Kidney epithelial cell (primary cell): ENCODE measurements around the gene DNAJC15. TPM values are rescaled to one million over a fixed set of nuclear protein-coding genes. Genes with fewer than 3 reads are reported as not detected.

Source experiments
- DNase-seq: peaks from one replicate; pipeline ENCODE4 v3.0.0-alpha.2; 2010; ENCODE audit warnings: low read depth
- H3K27me3 ChIP-seq: 2 replicates; pipeline ENCODE4 v1.6.0; 2011; ENCODE audit warnings: low read length; ENCODE audit not compliant: control insufficient read depth, insufficient read depth
- H3K36me3 ChIP-seq: 2 replicates; pipeline ENCODE4 v1.5.1; 2011; ENCODE audit warnings: low read length; ENCODE audit not compliant: control insufficient read depth, insufficient read depth
- H3K4me3 ChIP-seq: 2 replicates; pipeline ENCODE4 v1.5.1; 2011; ENCODE audit warnings: low read depth, mild to moderate bottlenecking, control low read depth, low read length
- total RNA-seq: library from RNA; depleted of rRNA; stranded (reverse); fragments of >200 nt; gene quantifications from 2 replicates; pipeline ENCODE4 v1.2.3, GENCODE V29; 2015
- TF ChIP-seq, protein P1 (sequence below): IDR thresholded peaks from 2 replicates; pipeline ENCODE4 v1.5.1; 2011; ENCODE audit warnings: mild to moderate bottlenecking, moderate library complexity, low read length, control low read depth, inconsistent platforms; ENCODE audit not compliant: insufficient read depth, poor library complexity, severe bottlenecking

Gene DNAJC15
- total RNA-seq, 1 donor from 2014 or later = 16.0 TPM

DNA sequence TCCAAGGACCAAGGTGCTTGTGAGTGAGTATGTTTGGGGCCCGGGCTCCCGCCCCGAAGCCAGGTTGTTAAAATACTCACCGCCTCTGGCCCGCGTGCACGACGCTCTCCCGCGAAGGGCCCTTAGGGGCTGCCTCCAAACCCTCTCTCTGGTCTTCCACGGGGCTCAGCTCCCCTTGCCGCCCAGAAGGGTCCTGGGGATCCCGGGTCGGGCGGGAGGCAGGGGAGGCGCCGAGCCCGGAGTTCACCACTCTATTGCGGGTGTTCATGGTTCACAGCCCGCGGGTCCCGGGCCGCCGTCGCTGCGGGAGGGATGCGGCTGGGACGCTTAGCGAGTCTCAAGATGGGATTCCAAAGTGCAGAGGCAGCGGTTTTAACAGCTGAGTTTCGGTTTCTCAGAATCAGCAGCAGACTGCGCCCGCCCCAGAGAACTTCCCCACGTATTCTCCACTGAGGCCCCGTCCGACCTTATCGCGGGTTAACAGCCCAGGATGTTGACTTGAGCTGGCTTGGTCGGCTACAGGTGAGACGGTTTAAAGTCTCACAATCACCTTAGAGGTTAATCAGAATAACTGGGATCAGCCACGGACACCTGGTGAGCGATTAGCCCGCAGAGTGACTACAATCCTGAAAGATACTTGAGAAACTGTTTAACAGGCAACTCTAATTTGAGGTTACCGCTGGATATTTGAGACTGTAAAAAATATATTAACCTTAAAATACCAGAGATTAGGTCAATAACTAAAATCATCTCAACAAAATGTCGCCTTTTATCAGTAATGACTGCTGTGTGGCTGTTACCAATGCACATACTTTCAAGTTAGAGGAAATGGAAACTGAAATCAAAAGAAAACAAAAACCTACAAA lies 31.3 kb upstream of the DNAJC15 start, which contains the start of gene EPSTI1:
EPSTI1 (minus strand) TSS at position 344 of the 866 bp plus-strand sequence; CDS start at position 268, 76 bp downstream.
- no peak for DNase-seq
- no peaks in the 10 kb centered on the region for H3K27me3 ChIP-seq
- no peaks in the 10 kb centered on the region for H3K36me3 ChIP-seq
- TF ChIP-seq, protein P1, sequence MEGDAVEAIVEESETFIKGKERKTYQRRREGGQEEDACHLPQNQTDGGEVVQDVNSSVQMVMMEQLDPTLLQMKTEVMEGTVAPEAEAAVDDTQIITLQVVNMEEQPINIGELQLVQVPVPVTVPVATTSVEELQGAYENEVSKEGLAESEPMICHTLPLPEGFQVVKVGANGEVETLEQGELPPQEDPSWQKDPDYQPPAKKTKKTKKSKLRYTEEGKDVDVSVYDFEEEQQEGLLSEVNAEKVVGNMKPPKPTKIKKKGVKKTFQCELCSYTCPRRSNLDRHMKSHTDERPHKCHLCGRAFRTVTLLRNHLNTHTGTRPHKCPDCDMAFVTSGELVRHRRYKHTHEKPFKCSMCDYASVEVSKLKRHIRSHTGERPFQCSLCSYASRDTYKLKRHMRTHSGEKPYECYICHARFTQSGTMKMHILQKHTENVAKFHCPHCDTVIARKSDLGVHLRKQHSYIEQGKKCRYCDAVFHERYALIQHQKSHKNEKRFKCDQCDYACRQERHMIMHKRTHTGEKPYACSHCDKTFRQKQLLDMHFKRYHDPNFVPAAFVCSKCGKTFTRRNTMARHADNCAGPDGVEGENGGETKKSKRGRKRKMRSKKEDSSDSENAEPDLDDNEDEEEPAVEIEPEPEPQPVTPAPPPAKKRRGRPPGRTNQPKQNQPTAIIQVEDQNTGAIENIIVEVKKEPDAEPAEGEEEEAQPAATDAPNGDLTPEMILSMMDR = no peak
- peak within 1 kb of the TSS; percentile 57 for H3K4me3 ChIP-seq

DNA sequence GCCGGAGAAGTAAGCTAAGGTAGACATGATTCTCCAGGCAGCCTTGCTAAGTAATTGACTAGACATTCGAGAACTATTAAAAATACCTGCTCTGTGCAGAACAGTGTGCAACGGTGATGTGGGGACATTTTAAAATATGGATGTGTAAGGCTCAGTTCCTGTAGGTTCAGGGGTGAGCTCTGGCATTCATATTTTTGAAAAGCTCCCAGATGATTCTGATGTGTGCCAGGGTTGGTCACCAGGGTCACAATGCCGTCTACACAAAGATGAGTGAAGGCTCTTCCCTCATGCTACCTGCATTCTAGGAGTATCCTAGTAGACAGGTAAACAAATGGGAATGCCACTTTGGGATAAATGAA lies 30.6 kb upstream of the DNAJC15 start:
- TF ChIP-seq, protein P1 = no peak
- no peaks in the 10 kb centered on the region for H3K36me3 ChIP-seq
- H3K4me3 ChIP-seq = no peak overlapping the region
- DNase-seq = no peak
- H3K27me3 ChIP-seq = no peaks in the 10 kb centered on the region

DNA sequence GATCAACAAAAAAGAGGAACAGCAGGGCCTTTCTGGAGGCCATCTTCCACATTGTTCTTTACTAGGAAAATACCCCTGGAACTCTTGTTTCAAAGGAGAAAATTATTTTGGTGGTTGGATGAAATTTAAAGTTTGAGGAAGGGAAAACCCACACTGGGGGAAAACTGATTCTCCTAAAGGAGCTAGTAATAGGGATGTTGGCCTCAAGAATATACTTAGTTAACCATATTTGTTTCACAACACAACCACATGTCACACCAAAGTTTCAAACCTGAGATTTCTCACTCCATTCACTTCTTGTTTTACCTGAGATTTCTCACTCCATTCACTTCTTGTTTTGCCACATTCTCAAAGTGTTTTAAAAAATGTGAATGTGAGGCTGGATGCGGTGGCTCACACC lies 28.5 kb upstream of the DNAJC15 start:
- no peak for DNase-seq
- Histone ChIP-seq H3K36me3 (no peaks in the 10 kb centered on the region), H3K27me3 (no peaks in the 10 kb centered on the region), H3K4me3 (no peak overlapping the region)
- TF ChIP-seq, protein P1 = no peak

DNA sequence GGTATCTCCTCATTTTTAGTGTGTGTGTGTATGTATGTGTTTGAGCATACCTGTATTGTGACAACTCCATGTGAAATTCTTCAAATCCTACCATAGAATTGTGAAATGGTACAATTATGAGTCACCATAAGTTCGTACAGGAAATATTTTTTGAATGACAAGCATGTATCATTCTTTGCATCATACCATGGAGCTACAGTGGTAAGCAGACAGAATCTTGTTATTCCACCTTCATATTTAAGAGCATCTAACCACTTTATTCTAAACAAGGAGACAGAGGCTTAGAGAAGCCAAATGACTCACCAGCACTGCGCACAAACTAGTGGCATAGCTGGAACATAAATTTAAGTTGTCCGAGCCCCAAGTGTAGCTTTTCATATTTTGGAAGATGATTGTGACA lies 26.8 kb upstream of the DNAJC15 start:
- Histone ChIP-seq H3K27me3 (no peaks in the 10 kb centered on the region), H3K4me3 (no peak overlapping the region), H3K36me3 (no peaks in the 10 kb centered on the region)
- peak; percentile 50 for DNase-seq
- TF ChIP-seq, protein P1 = no peak

DNA sequence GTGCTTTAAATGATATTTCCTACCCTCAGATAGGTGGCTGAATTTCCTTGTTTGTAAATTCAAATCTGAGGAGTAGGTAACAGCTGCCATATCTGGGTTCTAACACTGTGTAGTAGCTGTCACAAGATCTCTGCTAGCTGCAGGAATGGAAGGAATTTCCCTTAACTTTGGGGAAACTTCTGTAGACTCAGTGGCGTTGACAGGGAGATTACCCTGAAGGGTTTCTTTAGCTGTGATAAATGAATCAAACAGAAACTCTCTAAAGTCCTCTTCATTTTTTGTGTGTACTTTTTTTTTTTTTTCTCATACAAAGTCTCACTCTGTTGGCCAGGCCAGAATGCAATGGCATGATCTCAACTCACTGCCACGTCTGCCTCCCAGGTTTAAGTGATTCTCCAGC lies 26.0 kb upstream of the DNAJC15 start:
- Histone ChIP-seq H3K4me3 (no peak overlapping the region), H3K36me3 (no peaks in the 10 kb centered on the region), H3K27me3 (no peaks in the 10 kb centered on the region)
- TF ChIP-seq, protein P1 = no peak
- DNase-seq = no peak

DNA sequence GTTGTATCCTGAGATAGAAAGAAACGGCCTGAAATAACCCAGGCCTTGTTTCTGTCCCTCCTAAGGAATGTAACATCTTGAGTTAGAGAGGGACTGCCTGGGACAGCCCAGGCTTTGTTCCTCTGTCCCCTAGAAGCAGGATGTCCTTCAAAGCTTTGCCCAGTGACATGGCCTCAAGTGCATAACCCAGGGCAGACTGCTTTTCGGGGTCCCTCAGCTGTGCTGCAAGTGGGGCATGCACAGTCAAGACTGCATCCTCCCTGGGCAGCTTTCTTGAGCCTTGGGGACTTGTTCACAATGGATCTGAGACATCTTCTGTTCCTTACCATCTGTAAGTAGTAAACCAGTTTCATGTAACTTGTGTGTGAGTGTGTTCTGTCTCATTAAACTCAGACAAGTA lies 23.9 kb upstream of the DNAJC15 start:
- Histone ChIP-seq H3K4me3 (no peak overlapping the region), H3K27me3 (no peaks in the 10 kb centered on the region), H3K36me3 (no peaks in the 10 kb centered on the region)
- TF ChIP-seq, protein P1 = no peak
- DNase-seq = no peak
